ENCODE data around the gene SLC35C1.

SLC35C1 gene

GRCh38 chr11:45844822-45845578 is 40.1 kb downstream of the SLC35C1 start:
- H3K36me3 ChIP-seq (ENCODE audit: control insufficient read depth, insufficient read depth, low read length): no peaks in the 10 kb centered on the region
- peaks cover 2% of the 10 kb centered on the region; the same call in 1 of the 2 replicates for H3K4me1 ChIP-seq (ENCODE audit: control insufficient read depth, insufficient read depth, low read length)
- peaks cover 4% of the 10 kb centered on the region; the same call in 1 of the 2 replicates for H3K27me3 ChIP-seq (ENCODE audit: control insufficient read depth, insufficient read depth, low read length)
- H3K4me3 ChIP-seq (ENCODE audit: low read length): no peak overlapping the region
- no peaks in the 10 kb centered on the region for H3K9me3 ChIP-seq (ENCODE audit: control insufficient read depth, insufficient read depth, low read length)
- DNase-seq (ENCODE audit: low read depth, low spot score): no peak
- no CpG with 5 or more reads among the region's 3 CpGs for WGBS (ENCODE audit: insufficient coverage, insufficient read length)
- no peak overlapping the region for H3K27ac ChIP-seq (ENCODE audit: low read length)

DNA sequence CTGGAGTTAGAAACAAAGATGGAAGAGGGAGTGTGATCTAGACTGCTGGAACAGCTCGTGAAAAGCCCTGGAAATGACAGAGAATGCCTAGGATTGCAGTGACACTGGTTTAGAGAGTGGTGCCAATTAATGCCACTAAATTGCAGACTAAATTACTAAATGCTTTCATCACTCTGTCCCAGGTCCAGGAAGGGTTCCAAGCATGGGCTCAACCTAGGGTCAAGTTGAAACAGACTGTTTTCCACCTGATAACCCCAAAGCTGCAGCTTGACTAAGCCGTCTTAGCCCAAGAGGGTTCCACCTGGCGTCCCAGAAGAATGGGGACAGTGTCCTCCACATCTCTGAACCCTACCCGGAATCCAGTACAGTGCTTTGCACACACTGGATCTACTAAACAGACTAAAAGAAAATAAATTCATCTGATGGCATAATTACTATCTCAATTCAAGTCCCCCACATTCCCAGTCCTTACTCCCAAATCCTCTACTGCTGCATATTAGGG is 41.3 kb downstream of the SLC35C1 start:
- no CpG with 5 or more reads among the region's 4 CpGs for WGBS (ENCODE audit: insufficient coverage, insufficient read length)
- no peaks in the 10 kb centered on the region for H3K36me3 ChIP-seq (ENCODE audit: control insufficient read depth, insufficient read depth, low read length)
- DNase-seq (ENCODE audit: low read depth, low spot score): no peak
- H3K4me1 ChIP-seq (ENCODE audit: control insufficient read depth, insufficient read depth, low read length): peaks cover 2% of the 10 kb centered on the region; the same call in 1 of the 2 replicates
- peaks cover 4% of the 10 kb centered on the region; the same call in 1 of the 2 replicates for H3K27me3 ChIP-seq (ENCODE audit: control insufficient read depth, insufficient read depth, low read length)
- no peak overlapping the region for H3K27ac ChIP-seq (ENCODE audit: low read length)
- H3K9me3 ChIP-seq (ENCODE audit: control insufficient read depth, insufficient read depth, low read length): no peaks in the 10 kb centered on the region
- no peak overlapping the region for H3K4me3 ChIP-seq (ENCODE audit: low read length)

DNA sequence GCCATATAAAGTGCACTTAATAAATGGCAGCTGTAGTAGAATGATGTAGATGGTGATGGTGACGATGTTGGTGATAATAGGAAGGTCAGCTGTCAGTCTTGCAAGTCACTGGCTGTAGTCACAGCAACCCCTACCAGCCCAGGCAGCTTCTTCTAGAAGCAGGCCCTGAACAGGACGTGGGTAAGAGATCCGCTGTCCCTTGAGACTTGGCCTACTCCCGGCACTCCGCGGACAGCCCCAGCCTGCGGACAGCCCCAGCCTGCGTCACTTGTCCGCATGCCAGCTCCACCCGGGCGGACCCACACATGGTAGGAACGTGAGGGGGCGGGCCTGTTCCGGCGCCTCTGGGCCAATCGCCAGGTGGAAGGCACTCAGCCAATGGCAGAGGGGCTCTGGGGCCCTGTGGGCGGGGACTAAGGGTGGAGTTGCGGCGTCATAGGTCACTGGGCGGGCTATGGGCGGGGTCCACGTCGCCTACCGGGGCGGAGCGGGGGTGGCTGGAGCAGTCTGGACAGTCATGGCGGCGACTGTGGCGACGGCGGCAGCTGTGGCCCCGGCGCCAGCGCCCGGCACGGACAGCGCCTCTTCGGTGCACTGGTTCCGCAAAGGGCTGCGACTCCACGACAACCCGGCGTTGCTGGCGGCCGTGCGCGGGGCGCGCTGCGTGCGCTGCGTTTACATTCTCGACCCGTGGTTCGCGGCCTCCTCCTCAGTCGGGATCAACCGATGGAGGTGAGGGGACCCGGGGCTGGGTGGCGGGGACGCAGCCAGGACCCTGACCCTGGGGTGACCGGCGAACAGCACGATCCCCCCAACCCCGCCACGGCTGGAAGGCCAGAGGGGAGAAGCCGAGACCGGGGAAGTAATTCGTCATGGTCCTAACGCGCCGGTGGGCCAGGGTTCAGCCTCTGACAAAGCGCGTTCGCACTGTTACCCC is 42.3 kb downstream of the SLC35C1 start, which contains the start of gene CRY2:
Gene CRY2 (plus strand): TSS at position 502 of the 937 bp plus-strand sequence. CDS start 16 bp downstream, at position 518.
- DNase-seq (ENCODE audit: low read depth, low spot score): peak; percentile 86
- WGBS (ENCODE audit: insufficient coverage, insufficient read length): no CpG with 5 or more reads among the region's 75 CpGs
- H3K27ac ChIP-seq (ENCODE audit: low read length): no peak within 1 kb of the TSS

GRCh38 chr11:45847911-45848316 is 43.0 kb downstream of the SLC35C1 start:
- H3K27ac ChIP-seq (ENCODE audit: low read length): no peak overlapping the region
- no peak for DNase-seq (ENCODE audit: low read depth, low spot score)
- WGBS (ENCODE audit: insufficient coverage, insufficient read length): no CpG with 5 or more reads among the region's 16 CpGs

More for the DNA sequence above, 42.3 kb downstream of the SLC35C1 start, which contains the start of gene CRY2:
- Histone ChIP-seq H3K36me3 (ENCODE audit: control insufficient read depth, insufficient read depth, low read length) (no peaks in the 10 kb centered on the region), H3K27me3 (ENCODE audit: control insufficient read depth, insufficient read depth, low read length) (peaks cover 4% of the 10 kb centered on the region; the same call in 1 of the 2 replicates), H3K4me1 (ENCODE audit: control insufficient read depth, insufficient read depth, low read length) (peaks cover 5% of the 10 kb centered on the region), H3K4me3 (ENCODE audit: low read length) (peak within 1 kb of the TSS; percentile 78; the same call in 1 of the 2 replicates), H3K9me3 (ENCODE audit: control insufficient read depth, insufficient read depth, low read length) (no peaks in the 10 kb centered on the region)

GRCh38 chr11:45848654-45849081 is 43.7 kb downstream of the SLC35C1 start:
- WGBS (ENCODE audit: insufficient coverage, insufficient read length): no CpG with 5 or more reads among the region's 8 CpGs
- Histone ChIP-seq H3K36me3 (ENCODE audit: control insufficient read depth, insufficient read depth, low read length) (no peaks in the 10 kb centered on the region), H3K27me3 (ENCODE audit: control insufficient read depth, insufficient read depth, low read length) (peaks cover 4% of the 10 kb centered on the region; the same call in 1 of the 2 replicates), H3K4me3 (ENCODE audit: low read length) (no peak overlapping the region), H3K9me3 (ENCODE audit: control insufficient read depth, insufficient read depth, low read length) (no peaks in the 10 kb centered on the region), H3K4me1 (ENCODE audit: control insufficient read depth, insufficient read depth, low read length) (peaks cover 6% of the 10 kb centered on the region; the same call in 1 of the 2 replicates), H3K27ac (ENCODE audit: low read length) (no peak overlapping the region)
- DNase-seq (ENCODE audit: low read depth, low spot score): no peak

More at GRCh38 chr11:45847911-45848316, 43.0 kb downstream of the SLC35C1 start:
- H3K36me3 ChIP-seq (ENCODE audit: control insufficient read depth, insufficient read depth, low read length): no peaks in the 10 kb centered on the region
- H3K4me1 ChIP-seq (ENCODE audit: control insufficient read depth, insufficient read depth, low read length): peaks cover 6% of the 10 kb centered on the region
- peak overlapping the region; percentile 78; the same call in 1 of the 2 replicates for H3K4me3 ChIP-seq (ENCODE audit: low read length)
- peaks cover 4% of the 10 kb centered on the region; the same call in 1 of the 2 replicates for H3K27me3 ChIP-seq (ENCODE audit: control insufficient read depth, insufficient read depth, low read length)
- H3K9me3 ChIP-seq (ENCODE audit: control insufficient read depth, insufficient read depth, low read length): no peaks in the 10 kb centered on the region

DNA sequence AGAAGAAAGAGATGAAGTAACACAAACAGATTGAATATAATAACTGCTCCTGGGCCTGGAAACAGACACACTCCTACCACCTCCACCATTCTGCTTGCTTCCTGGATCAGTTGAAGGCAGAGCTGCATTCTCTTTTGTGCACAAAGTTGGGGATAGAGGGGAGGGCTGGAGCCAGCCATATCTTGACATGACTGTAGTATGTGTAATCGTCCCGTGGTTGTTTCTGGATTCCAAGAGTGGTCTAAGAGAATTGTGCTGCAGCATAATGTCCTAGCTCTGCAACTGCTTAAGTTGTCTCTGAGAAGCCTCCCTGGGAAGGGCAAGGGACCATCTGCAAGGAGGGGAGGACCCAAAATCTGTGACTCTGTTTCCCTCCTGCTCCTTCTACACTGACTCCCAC is 45.5 kb downstream of the SLC35C1 start:
- no CpG with 5 or more reads among the region's 2 CpGs for WGBS (ENCODE audit: insufficient coverage, insufficient read length)
- H3K27me3 ChIP-seq (ENCODE audit: control insufficient read depth, insufficient read depth, low read length): peaks cover 4% of the 10 kb centered on the region; the same call in 1 of the 2 replicates
- H3K4me1 ChIP-seq (ENCODE audit: control insufficient read depth, insufficient read depth, low read length): peaks cover 6% of the 10 kb centered on the region; the same call in 1 of the 2 replicates
- no peaks in the 10 kb centered on the region for H3K36me3 ChIP-seq (ENCODE audit: control insufficient read depth, insufficient read depth, low read length)
- no peak overlapping the region for H3K4me3 ChIP-seq (ENCODE audit: low read length)
- no peak overlapping the region for H3K27ac ChIP-seq (ENCODE audit: low read length)
- DNase-seq (ENCODE audit: low read depth, low spot score): no peak
- H3K9me3 ChIP-seq (ENCODE audit: control insufficient read depth, insufficient read depth, low read length): no peaks in the 10 kb centered on the region

DNA sequence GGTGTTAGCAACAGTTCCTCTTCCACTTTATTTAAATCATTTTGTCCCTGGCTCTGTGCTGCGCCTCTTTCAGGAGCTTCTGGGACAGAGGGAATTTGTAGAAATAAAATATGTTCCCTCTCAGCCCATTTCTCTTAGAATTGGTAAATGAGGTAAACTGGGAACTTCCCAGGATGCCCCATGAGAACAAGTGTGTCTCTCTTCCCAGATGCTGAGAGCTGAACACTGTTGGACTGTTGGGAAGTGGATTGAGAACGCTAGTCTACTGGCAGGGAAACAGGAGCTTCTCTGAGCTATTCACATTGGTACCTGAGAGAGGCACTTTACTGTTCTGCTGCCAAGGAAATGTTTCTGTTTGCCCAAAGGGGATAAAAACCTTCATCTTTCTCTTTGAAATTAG is 46.3 kb downstream of the SLC35C1 start:
- DNase-seq (ENCODE audit: low read depth, low spot score): no peak
- peaks cover 6% of the 10 kb centered on the region; the same call in 1 of the 2 replicates for H3K4me1 ChIP-seq (ENCODE audit: control insufficient read depth, insufficient read depth, low read length)
- H3K36me3 ChIP-seq (ENCODE audit: control insufficient read depth, insufficient read depth, low read length): no peaks in the 10 kb centered on the region
- no peaks in the 10 kb centered on the region for H3K9me3 ChIP-seq (ENCODE audit: control insufficient read depth, insufficient read depth, low read length)
- WGBS (ENCODE audit: insufficient coverage, insufficient read length): no CpG with 5 or more reads among the region's 2 CpGs
- no peak overlapping the region for H3K4me3 ChIP-seq (ENCODE audit: low read length)
- no peak overlapping the region for H3K27ac ChIP-seq (ENCODE audit: low read length)
- H3K27me3 ChIP-seq (ENCODE audit: control insufficient read depth, insufficient read depth, low read length): peaks cover 2% of the 10 kb centered on the region; the same call in 1 of the 2 replicates

- Histone ChIP-seq H3K4me3 (ENCODE audit: low read length) (no peak overlapping the region), H3K27ac (ENCODE audit: low read length) (no peak overlapping the region), H3K36me3 (ENCODE audit: control insufficient read depth, insufficient read depth, low read length) (no peaks in the 10 kb centered on the region), H3K4me1 (ENCODE audit: control insufficient read depth, insufficient read depth, low read length) (peaks cover 4% of the 10 kb centered on the region; the same call in 1 of the 2 replicates), H3K9me3 (ENCODE audit: control insufficient read depth, insufficient read depth, low read length) (no peaks in the 10 kb centered on the region), H3K27me3 (ENCODE audit: control insufficient read depth, insufficient read depth, low read length) (no peaks in the 10 kb centered on the region; the same call in 1 of the 2 replicates)
- no peak for DNase-seq (ENCODE audit: low read depth, low spot score)
- no CpG with 5 or more reads among the region's 4 CpGs for WGBS (ENCODE audit: insufficient coverage, insufficient read length)
These were observed 47.2 kb downstream of the SLC35C1 start for GRCh38 chr11:45852018-45852711.

DNA sequence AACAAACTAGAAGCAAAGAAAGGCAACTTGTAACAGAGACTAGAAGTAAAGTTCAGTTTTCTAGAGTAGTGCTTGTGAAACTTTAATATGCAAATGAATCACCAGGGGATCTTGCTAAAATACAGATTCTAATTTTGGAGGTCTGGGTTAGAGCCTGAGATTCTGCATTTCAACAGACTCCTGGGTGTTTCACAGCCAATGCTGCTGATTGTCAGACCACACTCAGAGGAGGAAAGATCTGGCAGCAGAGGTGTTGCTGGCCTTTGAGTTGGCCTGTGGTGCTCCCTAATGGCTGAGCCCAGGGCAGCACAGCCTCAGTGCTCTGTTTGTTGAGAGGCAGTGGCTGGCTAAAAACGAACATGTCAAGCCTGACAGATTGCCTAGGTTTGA is 47.8 kb downstream of the SLC35C1 start:
- Histone ChIP-seq H3K27ac (ENCODE audit: low read length) (no peak overlapping the region), H3K36me3 (ENCODE audit: control insufficient read depth, insufficient read depth, low read length) (no peaks in the 10 kb centered on the region), H3K9me3 (ENCODE audit: control insufficient read depth, insufficient read depth, low read length) (no peaks in the 10 kb centered on the region), H3K4me3 (ENCODE audit: low read length) (no peak overlapping the region), H3K27me3 (ENCODE audit: control insufficient read depth, insufficient read depth, low read length) (no peaks in the 10 kb centered on the region; the same call in 1 of the 2 replicates), H3K4me1 (ENCODE audit: control insufficient read depth, insufficient read depth, low read length) (peaks cover 4% of the 10 kb centered on the region; the same call in 1 of the 2 replicates)
- no CpG with 5 or more reads among the region's 1 CpG for WGBS (ENCODE audit: insufficient coverage, insufficient read length)
- DNase-seq (ENCODE audit: low read depth, low spot score): no peak
